D721Med (cell line): ENCODE data around the gene P2RY8.
A peak's percentile ranks its signal among the peaks of the same experiment; 100 is the strongest.

Source experiments
- DNase-seq: peaks from one replicate; pipeline ENCODE4 v3.0.0; 2011; ENCODE audit warnings: low spot score; ENCODE audit not compliant: insufficient read length
- FAIRE-seq: peaks from 2 replicates; lab custom pipeline; 2011; peaks lifted over from hg19 to GRCh38; lab: Jason Lieb, UNC
- CTCF ChIP-seq: IDR thresholded peaks from 2 replicates; pipeline ENCODE4 v1.5.1; 2012; ENCODE audit warnings: mild to moderate bottlenecking, control low read depth; ENCODE audit not compliant: insufficient read depth; ENCODE audit errors: missing control alignments

P2RY8 gene

GRCh38 chrX:1455948-1456280 is 81.1 kb downstream of the P2RY8 start:
- DNase-seq, result no peak
- FAIRE-seq, result no peak
- no peak for TF ChIP-seq CTCF

- no peak for FAIRE-seq
- TF ChIP-seq CTCF, result peak; percentile 94
- no peak for DNase-seq
Observed at GRCh38 chrX:1453951-1454785, 82.8 kb downstream of the P2RY8 start.

GRCh38 chrX:1453395-1453783 is 83.6 kb downstream of the P2RY8 start:
- FAIRE-seq (no peak), DNase-seq (no peak)
- TF ChIP-seq CTCF, result no peak

GRCh38 chrX:1452516-1453394 is 84.2 kb downstream of the P2RY8 start, which contains the start of gene ASMTL:
Gene ASMTL, minus strand, starts transcription at chrX:1452909. Its CDS starts 69 bp downstream, at chrX:1452840.
- DNase-seq, result peak; percentile 51
- no peak for TF ChIP-seq CTCF
- no peak for FAIRE-seq

GRCh38 chrX:1451661-1452515 is 85.1 kb downstream of the P2RY8 start:
- no peak for FAIRE-seq
- DNase-seq, result no peak
- TF ChIP-seq CTCF, result no peak

GRCh38 chrX:1451251-1451660 is 85.7 kb downstream of the P2RY8 start:
- no peak for DNase-seq

More at GRCh38 chrX:1451251-1451660, 85.7 kb downstream of the P2RY8 start:
- no peak for TF ChIP-seq CTCF
- FAIRE-seq, result no peak
